Prostate gland (tissue), 2 donors: ENCODE data around the gene TREM1.

Experiments
- CTCF ChIP-seq, 4 experiments: fragments of 200-600 bp in 2 of 4; fragments of 450-650 bp in 2 of 4; sonication (generic) in 2 of 4; IDR thresholded peaks; 1 replicate in 3 of 4; 2 replicates in 1 of 4; pipeline ENCODE4 v1.5.1; 2016 to 2019; ENCODE audit warnings: antibody characterized with exemption in 4 of 4, mild to moderate bottlenecking in 2 of 4, moderate library complexity in 2 of 4
- POLR2A ChIP-seq: fragments of 450-650 bp; IDR thresholded peaks from one replicate; pipeline ENCODE4 v1.6.1; 2016; ENCODE audit warnings: antibody characterized with exemption, mild to moderate bottlenecking
- POLR2AphosphoS5 ChIP-seq: sonication (generic); formaldehyde crosslinking; IDR thresholded peaks from one replicate; pipeline ENCODE4 v1.6.1; 2017; ENCODE audit warnings: antibody characterized with exemption

GRCh38 chr6:41226752-41227151 lies 59.7 kb downstream of the TREM1 start:
- TF ChIP-seq CTCF (IDR thresholded peaks at IDR 0.05) (no peak), POLR2AphosphoS5 (no peak), POLR2A (no peak)
